ENCODE measurements around the gene KIAA0825.

Gene KIAA0825

DNA sequence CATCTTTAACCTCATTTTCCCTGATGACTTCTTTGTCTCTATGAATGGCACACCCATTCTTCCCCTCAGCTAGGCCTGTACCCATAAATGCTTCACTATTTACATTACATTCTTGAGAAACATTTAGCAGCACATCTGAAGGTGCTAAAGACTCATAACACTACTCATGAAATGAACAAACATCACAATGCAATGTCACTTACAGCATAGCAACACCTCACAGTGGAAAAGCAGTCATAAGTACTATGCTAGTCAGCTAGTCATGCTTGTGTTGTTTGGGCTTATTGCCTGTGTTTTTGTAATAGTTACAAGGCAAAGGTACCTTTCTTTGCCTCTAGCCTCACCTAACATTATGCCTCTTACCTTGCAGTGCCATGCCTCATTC lies 228.9 kb downstream of the KIAA0825 start:
- Histone ChIP-seq H3K9ac (ENCODE audit: low read length in 5 of 5) (no peak overlapping the region), H3K36me3 (ENCODE audit: control insufficient read depth in 5 of 5, insufficient read depth in 5 of 5, low read length in 5 of 5) (no peaks in the 10 kb centered on the region), H3K4me1 (ENCODE audit: control insufficient read depth in 5 of 5, insufficient read depth in 5 of 5, low read length in 5 of 5) (no peaks in the 10 kb centered on the region), H3K27ac (ENCODE audit: low read depth, low read length) (no peak overlapping the region), H3K27me3 (ENCODE audit: control insufficient read depth in 5 of 5, insufficient read depth in 4 of 5, low read length in 5 of 5) (no peaks in the 10 kb centered on the region), H3K4me3 (ENCODE audit: low read depth in 1 of 5, low read length in 5 of 5) (no peak overlapping the region), H3K9me3 (ENCODE audit: control insufficient read depth in 5 of 5, low read length in 5 of 5) (no peaks in the 10 kb centered on the region)

DNA sequence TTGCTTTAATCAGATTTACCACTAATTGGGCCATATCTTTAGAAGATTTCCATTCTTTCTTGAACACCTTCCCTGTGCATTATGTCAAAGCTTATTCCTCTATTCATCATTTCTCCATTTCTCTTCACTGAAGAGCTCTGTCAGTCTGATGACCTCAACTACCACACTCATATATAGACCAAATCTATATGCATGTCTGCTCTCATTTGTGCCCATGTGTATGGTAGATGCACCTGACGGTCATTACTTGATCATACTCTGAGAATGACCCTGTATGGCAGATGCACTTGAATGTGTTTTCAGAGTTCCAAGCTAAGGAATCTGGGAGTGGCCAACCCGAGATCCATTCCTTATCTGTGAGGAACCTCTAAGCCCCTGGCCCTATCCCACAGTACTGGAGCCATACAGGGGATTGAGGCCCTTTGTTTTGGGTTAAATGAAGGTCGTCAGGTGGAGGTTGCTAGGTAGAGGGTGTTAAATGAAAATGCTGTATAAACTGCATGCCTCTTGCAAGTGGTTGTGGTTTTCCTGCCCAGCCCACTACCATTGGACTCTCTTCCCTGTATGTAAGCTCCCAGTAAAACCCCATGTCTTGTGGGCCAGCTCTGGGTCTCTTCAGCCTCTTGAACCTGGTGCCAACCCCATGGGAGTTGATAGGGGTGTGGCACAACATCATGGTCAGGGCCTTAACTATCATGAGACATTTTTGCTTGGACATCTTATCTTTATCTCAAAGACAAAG lies 229.5 kb downstream of the KIAA0825 start:
- H3K9me3 ChIP-seq (ENCODE audit: control insufficient read depth in 5 of 5, low read length in 5 of 5): no peaks in the 10 kb centered on the region
- H3K27me3 ChIP-seq (ENCODE audit: control insufficient read depth in 5 of 5, insufficient read depth in 4 of 5, low read length in 5 of 5): no peaks in the 10 kb centered on the region
- no peak overlapping the region for H3K9ac ChIP-seq (ENCODE audit: low read length in 5 of 5)
- no peaks in the 10 kb centered on the region for H3K4me1 ChIP-seq (ENCODE audit: control insufficient read depth in 5 of 5, insufficient read depth in 5 of 5, low read length in 5 of 5)
- no peak overlapping the region for H3K27ac ChIP-seq (ENCODE audit: low read depth, low read length)
- H3K36me3 ChIP-seq (ENCODE audit: control insufficient read depth in 5 of 5, insufficient read depth in 5 of 5, low read length in 5 of 5): no peaks in the 10 kb centered on the region
- H3K4me3 ChIP-seq (ENCODE audit: low read depth in 1 of 5, low read length in 5 of 5): no peak overlapping the region

DNA sequence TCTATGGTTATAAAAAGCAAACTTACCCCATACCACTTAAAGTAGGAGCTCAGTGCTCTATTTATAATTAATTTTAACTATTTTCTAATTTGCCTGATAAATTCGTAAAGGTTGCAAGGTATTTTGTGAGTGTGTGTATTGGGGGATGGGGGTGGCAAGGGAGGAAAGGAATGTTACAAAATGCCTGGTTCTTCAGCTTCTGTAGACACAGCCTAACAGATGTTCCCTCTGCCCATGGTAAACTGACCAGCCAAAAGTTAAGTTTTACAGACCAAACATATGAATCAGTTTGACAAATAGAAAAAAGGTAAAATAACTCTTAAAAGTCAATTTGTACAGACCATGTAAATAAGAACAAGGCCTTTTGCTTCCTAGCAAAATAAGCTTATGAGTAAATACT lies 232.6 kb downstream of the KIAA0825 start:
- H3K4me3 ChIP-seq (ENCODE audit: low read depth in 1 of 5, low read length in 5 of 5): no peak overlapping the region
- H3K27me3 ChIP-seq (ENCODE audit: control insufficient read depth in 5 of 5, insufficient read depth in 4 of 5, low read length in 5 of 5): no peaks in the 10 kb centered on the region
- H3K4me1 ChIP-seq (ENCODE audit: control insufficient read depth in 5 of 5, insufficient read depth in 5 of 5, low read length in 5 of 5): no peaks in the 10 kb centered on the region
- no peak overlapping the region for H3K27ac ChIP-seq (ENCODE audit: low read depth, low read length)
- H3K9me3 ChIP-seq (ENCODE audit: control insufficient read depth in 5 of 5, low read length in 5 of 5): no peaks in the 10 kb centered on the region
- no peak overlapping the region for H3K9ac ChIP-seq (ENCODE audit: low read length in 5 of 5)
- H3K36me3 ChIP-seq (ENCODE audit: control insufficient read depth in 5 of 5, insufficient read depth in 5 of 5, low read length in 5 of 5): no peaks in the 10 kb centered on the region

DNA sequence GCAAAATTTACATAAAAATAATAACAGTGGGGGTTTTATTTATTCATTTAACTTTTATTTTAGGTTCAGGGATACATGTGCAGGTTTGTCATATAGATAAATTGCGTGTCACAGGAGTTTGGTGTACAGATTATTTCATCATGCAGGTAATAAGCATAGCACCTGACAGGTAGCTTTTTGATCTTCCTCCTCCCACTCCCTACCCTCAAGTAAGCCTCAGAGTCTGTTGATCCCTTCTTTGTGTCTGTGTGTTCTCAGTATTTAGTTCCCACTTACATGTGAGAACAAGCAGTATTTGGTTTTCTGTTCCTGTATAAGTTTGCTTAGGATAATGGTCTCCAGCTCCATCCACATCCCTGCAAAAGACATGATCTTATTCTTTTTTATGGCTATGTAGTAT lies 240.3 kb downstream of the KIAA0825 start:
- Histone ChIP-seq H3K27ac (ENCODE audit: low read depth, low read length) (no peak overlapping the region), H3K27me3 (ENCODE audit: control insufficient read depth in 5 of 5, insufficient read depth in 4 of 5, low read length in 5 of 5) (no peaks in the 10 kb centered on the region), H3K9me3 (ENCODE audit: control insufficient read depth in 5 of 5, low read length in 5 of 5) (peaks cover 0 to 3% (median 0%) of the 10 kb centered on the region in 5 donors), H3K9ac (ENCODE audit: low read length in 5 of 5) (no peak overlapping the region), H3K4me3 (ENCODE audit: low read depth in 1 of 5, low read length in 5 of 5) (no peak overlapping the region), H3K4me1 (ENCODE audit: control insufficient read depth in 5 of 5, insufficient read depth in 5 of 5, low read length in 5 of 5) (no peaks in the 10 kb centered on the region), H3K36me3 (ENCODE audit: control insufficient read depth in 5 of 5, insufficient read depth in 5 of 5, low read length in 5 of 5) (peaks cover 0 to 4% (median 0%) of the 10 kb centered on the region in 5 donors)

DNA sequence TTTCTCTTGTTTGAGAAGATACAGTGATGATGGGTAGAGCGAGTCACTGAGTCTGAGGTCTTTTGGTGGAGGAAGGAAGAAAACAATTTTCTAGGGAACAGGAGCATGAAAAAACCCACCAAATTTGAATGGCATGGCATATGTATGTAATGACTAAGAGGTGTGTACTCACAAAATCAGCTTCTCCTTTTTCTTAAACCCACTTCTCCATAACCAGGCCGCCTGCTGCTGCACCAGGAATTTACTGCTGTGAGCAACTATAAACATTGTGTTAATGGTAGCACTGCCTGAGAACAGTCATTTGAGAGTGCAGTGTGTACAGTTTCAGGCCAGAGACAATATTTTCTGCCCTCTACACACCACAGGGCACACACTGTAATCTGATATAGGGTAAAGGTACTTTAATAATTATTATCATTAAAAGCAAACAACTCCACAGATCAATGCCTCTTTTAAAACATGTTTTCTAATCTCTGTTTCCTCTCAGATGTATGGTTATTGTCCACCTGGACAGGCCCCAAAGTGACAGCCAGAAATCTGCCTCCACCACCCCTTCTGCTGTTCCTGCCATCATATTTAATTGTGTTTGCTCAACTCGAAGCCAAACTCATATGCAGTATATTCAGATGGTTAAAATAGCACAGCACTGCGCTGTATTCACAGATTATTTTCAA lies 241.6 kb downstream of the KIAA0825 start:
- no peak overlapping the region for H3K9ac ChIP-seq (ENCODE audit: low read length in 5 of 5)
- no peaks in the 10 kb centered on the region for H3K4me1 ChIP-seq (ENCODE audit: control insufficient read depth in 5 of 5, insufficient read depth in 5 of 5, low read length in 5 of 5)
- peaks cover 0 to 4% (median 0%) of the 10 kb centered on the region in 5 donors for H3K36me3 ChIP-seq (ENCODE audit: control insufficient read depth in 5 of 5, insufficient read depth in 5 of 5, low read length in 5 of 5)
- H3K27me3 ChIP-seq (ENCODE audit: control insufficient read depth in 5 of 5, insufficient read depth in 4 of 5, low read length in 5 of 5): no peaks in the 10 kb centered on the region
- no peak overlapping the region for H3K4me3 ChIP-seq (ENCODE audit: low read depth in 1 of 5, low read length in 5 of 5)
- H3K27ac ChIP-seq (ENCODE audit: low read depth, low read length): no peak overlapping the region
- H3K9me3 ChIP-seq (ENCODE audit: control insufficient read depth in 5 of 5, low read length in 5 of 5): peaks cover 0 to 3% (median 0%) of the 10 kb centered on the region in 5 donors

DNA sequence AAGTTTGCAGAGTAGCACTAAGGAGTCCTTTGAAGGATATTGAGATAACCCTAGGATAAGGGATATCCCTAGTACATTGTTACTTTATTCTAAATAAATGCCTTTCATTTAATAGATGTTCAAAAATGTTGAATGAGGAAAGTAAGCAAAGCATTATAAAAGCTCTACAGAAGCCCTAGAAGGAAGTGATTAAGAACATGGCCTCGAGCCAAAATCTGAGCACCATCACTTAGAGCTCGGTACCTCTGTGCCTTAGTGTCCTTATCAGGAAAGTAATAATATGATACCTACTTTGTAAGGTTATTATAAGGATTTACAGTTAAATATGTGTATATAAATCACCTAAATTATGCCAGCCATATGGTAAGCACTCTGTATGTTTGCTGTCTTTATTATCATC lies 242.6 kb downstream of the KIAA0825 start:
- H3K9me3 ChIP-seq (ENCODE audit: control insufficient read depth in 5 of 5, low read length in 5 of 5): peaks cover 0 to 3% (median 0%) of the 10 kb centered on the region in 5 donors
- no peak overlapping the region for H3K9ac ChIP-seq (ENCODE audit: low read length in 5 of 5)

DNA sequence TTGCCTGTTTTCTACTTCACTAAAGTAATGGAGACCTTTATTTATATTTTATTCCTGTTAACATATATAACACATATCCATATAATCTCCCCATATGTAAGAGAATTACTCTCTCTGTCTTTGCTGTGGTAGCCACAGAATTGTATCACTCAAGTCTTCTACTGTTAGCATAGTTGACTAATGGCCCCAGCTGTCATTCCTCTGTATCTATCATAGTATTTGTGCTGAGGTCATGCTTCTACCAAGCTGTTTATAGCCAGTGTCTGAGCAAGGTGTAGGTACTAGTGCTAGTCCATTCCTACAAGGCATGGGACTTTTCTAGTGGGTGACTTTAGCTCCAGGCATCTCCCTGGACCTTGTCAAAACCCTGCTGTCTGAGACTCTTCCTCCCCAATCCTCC lies 244.1 kb downstream of the KIAA0825 start:
- Histone ChIP-seq H3K36me3 (ENCODE audit: control insufficient read depth in 5 of 5, insufficient read depth in 5 of 5, low read length in 5 of 5) (peaks cover 0 to 3% (median 0%) of the 10 kb centered on the region in 5 donors), H3K27ac (ENCODE audit: low read depth, low read length) (no peak overlapping the region), H3K27me3 (ENCODE audit: control insufficient read depth in 5 of 5, insufficient read depth in 4 of 5, low read length in 5 of 5) (no peaks in the 10 kb centered on the region), H3K4me3 (ENCODE audit: low read depth in 1 of 5, low read length in 5 of 5) (no peak overlapping the region), H3K9ac (ENCODE audit: low read length in 5 of 5) (no peak overlapping the region), H3K9me3 (ENCODE audit: control insufficient read depth in 5 of 5, low read length in 5 of 5) (peaks cover 0 to 1% (median 0%) of the 10 kb centered on the region in 5 donors), H3K4me1 (ENCODE audit: control insufficient read depth in 5 of 5, insufficient read depth in 5 of 5, low read length in 5 of 5) (no peaks in the 10 kb centered on the region)

More for the DNA sequence above, 242.6 kb downstream of the KIAA0825 start:
- no peak overlapping the region for H3K4me3 ChIP-seq (ENCODE audit: low read depth in 1 of 5, low read length in 5 of 5)
- H3K36me3 ChIP-seq (ENCODE audit: control insufficient read depth in 5 of 5, insufficient read depth in 5 of 5, low read length in 5 of 5): peaks cover 0 to 4% (median 0%) of the 10 kb centered on the region in 5 donors
- H3K27ac ChIP-seq (ENCODE audit: low read depth, low read length): no peak overlapping the region
- no peaks in the 10 kb centered on the region for H3K27me3 ChIP-seq (ENCODE audit: control insufficient read depth in 5 of 5, insufficient read depth in 4 of 5, low read length in 5 of 5)
- H3K4me1 ChIP-seq (ENCODE audit: control insufficient read depth in 5 of 5, insufficient read depth in 5 of 5, low read length in 5 of 5): no peaks in the 10 kb centered on the region

DNA sequence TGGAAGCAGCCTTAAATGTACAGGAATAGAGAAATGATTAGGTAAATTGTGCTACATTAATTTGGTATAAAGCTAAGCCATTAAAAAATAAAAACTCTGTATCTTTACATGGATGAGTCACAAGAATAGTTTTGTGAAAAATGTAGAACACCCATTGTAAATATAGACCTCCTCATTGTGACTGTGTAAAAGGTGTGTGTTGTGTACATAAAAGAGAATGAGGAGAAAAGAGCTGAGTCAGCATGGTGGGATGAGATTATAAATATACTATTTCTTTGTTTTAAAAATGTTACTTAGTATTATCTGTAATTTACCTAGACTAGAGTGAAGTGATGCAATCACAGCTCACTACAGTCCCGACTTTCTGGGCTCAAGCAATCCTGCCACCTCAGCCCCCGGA lies 250.5 kb downstream of the KIAA0825 start:
- Histone ChIP-seq H3K4me1 (ENCODE audit: control insufficient read depth in 5 of 5, insufficient read depth in 5 of 5, low read length in 5 of 5) (no peaks in the 10 kb centered on the region), H3K36me3 (ENCODE audit: control insufficient read depth in 5 of 5, insufficient read depth in 5 of 5, low read length in 5 of 5) (no peaks in the 10 kb centered on the region), H3K27me3 (ENCODE audit: control insufficient read depth in 5 of 5, insufficient read depth in 4 of 5, low read length in 5 of 5) (no peaks in the 10 kb centered on the region), H3K9ac (ENCODE audit: low read length in 5 of 5) (no peak overlapping the region), H3K4me3 (ENCODE audit: low read depth in 1 of 5, low read length in 5 of 5) (no peak overlapping the region), H3K27ac (ENCODE audit: low read depth, low read length) (no peak overlapping the region), H3K9me3 (ENCODE audit: control insufficient read depth in 5 of 5, low read length in 5 of 5) (no peaks in the 10 kb centered on the region)

DNA sequence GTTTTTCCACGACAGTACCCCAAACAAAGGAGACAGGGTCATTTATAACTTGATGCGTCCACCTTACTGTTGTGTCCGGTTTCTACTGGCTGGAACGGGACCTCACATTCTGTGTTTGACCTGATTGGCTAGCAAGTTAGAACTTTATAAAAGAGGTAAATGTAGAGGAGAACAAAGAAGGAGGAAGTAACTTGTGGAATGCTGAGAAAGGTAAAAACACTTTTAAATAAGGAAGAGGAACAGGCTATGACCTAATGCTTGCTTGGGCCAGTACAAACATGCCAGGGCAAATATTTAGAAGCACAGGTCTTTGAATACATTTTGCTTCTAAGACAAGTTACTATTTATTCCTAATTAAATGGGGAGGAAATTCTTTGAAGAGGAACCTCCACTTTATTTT lies 251.6 kb downstream of the KIAA0825 start:
- no peak overlapping the region for H3K27ac ChIP-seq (ENCODE audit: low read depth, low read length)
- H3K4me1 ChIP-seq (ENCODE audit: control insufficient read depth in 5 of 5, insufficient read depth in 5 of 5, low read length in 5 of 5): no peaks in the 10 kb centered on the region
- H3K27me3 ChIP-seq (ENCODE audit: control insufficient read depth in 5 of 5, insufficient read depth in 4 of 5, low read length in 5 of 5): no peaks in the 10 kb centered on the region
- no peak overlapping the region for H3K9ac ChIP-seq (ENCODE audit: low read length in 5 of 5)
- H3K36me3 ChIP-seq (ENCODE audit: control insufficient read depth in 5 of 5, insufficient read depth in 5 of 5, low read length in 5 of 5): no peaks in the 10 kb centered on the region
- no peak overlapping the region for H3K4me3 ChIP-seq (ENCODE audit: low read depth in 1 of 5, low read length in 5 of 5)
- no peaks in the 10 kb centered on the region for H3K9me3 ChIP-seq (ENCODE audit: control insufficient read depth in 5 of 5, low read length in 5 of 5)

DNA sequence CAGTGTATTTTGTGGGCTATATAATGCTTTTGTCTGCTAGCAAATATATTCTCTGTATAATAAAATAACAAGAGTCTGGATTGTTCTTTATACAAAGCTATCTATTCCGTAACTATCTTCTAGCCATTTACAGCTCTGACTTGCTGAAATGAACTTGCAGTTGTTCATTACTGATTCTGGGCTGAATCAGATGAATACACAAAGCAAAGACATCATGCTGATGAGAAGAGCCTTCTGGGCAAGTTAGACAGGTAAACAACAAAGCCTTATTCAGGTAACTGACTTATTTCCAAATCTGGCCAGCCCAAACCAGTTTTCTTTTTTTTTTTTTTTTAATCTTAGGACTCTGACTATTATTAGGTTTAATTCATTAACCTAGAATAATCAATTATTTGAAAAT lies 255.5 kb downstream of the KIAA0825 start:
- Histone ChIP-seq H3K9me3 (ENCODE audit: control insufficient read depth in 5 of 5, low read length in 5 of 5) (no peaks in the 10 kb centered on the region), H3K36me3 (ENCODE audit: control insufficient read depth in 5 of 5, insufficient read depth in 5 of 5, low read length in 5 of 5) (no peaks in the 10 kb centered on the region), H3K4me3 (ENCODE audit: low read depth in 1 of 5, low read length in 5 of 5) (no peak overlapping the region), H3K27me3 (ENCODE audit: control insufficient read depth in 5 of 5, insufficient read depth in 4 of 5, low read length in 5 of 5) (no peaks in the 10 kb centered on the region), H3K9ac (ENCODE audit: low read length in 5 of 5) (no peak overlapping the region), H3K4me1 (ENCODE audit: control insufficient read depth in 5 of 5, insufficient read depth in 5 of 5, low read length in 5 of 5) (peaks cover 0 to 5% (median 0%) of the 10 kb centered on the region in 5 donors), H3K27ac (ENCODE audit: low read depth, low read length) (no peak overlapping the region)
